Measurements from ENCODE around the gene FLNC.

FLNC gene

GRCh38 chr7:128865303-128865702, 35.1 kb downstream of the FLNC start:
- DNase-seq (ENCODE audit: low read depth in 2 of 2): no peak

DNA sequence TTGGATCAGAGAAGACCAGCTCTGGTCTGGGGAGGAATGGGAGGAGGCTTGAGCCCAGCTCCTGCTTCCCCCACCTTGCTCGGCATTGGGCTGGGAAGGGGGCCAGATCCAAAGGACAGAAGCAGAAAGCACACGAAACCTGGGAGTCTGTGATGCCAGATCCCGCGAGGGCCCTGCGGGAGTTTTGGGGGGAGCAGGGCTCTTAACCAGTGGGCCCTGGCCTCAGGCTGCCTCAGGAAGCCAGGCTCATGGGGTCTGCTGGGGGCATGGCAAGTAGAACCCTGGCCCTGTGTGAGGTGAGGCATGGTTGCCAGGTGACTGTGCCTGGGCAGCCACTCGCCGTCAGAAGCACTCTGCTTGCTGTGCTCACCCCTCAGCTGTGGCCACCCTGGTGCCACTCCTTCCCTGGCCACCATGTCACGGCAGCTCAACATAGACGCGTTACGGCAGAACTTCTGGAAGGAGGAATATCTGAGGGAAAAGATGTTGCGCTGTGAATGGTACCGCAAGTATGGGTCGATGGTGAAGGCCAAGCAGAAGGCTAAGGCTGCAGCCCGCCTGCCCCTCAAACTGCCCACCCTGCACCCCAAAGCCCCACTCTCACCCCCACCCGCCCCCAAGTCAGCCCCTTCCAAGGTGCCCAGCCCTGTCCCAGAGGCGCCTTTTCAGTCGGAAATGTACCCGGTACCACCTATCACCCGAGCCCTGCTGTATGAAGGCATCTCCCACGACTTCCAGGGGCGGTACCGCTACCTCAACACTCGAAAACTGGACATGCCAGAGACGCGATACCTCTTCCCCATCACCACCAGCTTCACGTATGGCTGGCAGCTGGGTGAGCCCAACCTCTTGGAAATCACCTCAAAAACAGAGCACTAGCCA, 36.0 kb downstream of the FLNC start:
- no peak for DNase-seq (ENCODE audit: low read depth in 2 of 2)

DNA sequence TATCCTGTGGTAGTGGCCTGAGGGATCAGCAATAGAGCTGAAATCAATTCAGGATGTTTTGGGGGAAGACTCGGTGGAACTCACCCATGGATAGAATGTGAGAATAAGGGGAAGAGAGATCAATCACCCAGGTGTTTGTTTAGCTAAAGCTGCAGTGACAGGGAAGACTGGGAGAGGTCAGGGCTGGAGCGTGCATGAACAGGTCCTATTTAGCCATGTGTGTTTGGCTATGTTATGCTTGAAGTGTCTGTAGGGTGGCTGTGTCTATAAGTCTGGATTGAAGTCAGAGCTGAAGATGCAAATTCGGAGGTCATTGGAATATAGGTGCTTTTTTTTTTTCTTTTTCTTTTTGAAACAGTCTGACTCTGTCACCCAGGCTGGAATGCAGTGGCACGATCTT, 37.0 kb downstream of the FLNC start:
- no peak for DNase-seq (ENCODE audit: low read depth in 2 of 2)

DNA sequence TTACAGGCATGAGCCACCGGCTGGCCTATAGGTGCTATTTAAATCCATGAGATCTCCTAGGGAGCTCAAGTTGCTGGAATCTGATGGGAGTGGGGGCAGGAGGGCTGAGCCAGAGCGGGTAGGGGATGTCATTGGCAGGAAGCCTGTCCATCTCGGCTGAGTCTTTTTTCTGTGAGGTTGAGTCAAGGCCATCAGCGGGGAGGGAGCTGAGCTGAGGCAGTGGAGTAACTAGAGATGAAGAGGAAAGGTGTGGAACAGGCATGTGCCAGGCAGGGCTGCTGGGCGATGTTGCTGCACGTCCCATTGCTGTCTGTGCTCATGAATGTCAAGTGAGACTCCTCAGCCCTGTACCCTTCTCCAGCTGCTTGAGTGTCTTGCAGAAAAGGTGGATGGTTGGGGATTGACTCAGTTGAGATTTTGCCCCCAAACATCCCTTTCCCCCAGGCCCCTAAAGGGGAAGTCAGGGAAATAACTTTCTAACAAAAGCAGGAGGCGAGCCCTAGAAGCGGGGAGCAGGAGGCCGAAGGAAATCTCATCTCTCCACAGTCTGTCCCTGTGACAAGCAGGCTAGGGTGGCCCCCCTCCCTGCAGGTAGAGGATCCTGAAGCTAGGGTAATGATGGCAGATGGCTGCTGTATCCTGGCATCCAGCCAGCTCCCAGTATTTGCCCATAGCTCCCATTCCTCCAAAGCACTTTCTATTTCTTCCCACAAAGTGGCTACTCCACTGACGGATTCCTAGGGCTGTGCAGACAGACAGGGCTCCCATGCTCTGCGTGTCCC, 37.8 kb downstream of the FLNC start:
- no peak for DNase-seq (ENCODE audit: low read depth in 2 of 2)

GRCh38 chr7:128868624-128869137, 38.5 kb downstream of the FLNC start:
- no peak for DNase-seq (ENCODE audit: low read depth in 2 of 2)

DNA sequence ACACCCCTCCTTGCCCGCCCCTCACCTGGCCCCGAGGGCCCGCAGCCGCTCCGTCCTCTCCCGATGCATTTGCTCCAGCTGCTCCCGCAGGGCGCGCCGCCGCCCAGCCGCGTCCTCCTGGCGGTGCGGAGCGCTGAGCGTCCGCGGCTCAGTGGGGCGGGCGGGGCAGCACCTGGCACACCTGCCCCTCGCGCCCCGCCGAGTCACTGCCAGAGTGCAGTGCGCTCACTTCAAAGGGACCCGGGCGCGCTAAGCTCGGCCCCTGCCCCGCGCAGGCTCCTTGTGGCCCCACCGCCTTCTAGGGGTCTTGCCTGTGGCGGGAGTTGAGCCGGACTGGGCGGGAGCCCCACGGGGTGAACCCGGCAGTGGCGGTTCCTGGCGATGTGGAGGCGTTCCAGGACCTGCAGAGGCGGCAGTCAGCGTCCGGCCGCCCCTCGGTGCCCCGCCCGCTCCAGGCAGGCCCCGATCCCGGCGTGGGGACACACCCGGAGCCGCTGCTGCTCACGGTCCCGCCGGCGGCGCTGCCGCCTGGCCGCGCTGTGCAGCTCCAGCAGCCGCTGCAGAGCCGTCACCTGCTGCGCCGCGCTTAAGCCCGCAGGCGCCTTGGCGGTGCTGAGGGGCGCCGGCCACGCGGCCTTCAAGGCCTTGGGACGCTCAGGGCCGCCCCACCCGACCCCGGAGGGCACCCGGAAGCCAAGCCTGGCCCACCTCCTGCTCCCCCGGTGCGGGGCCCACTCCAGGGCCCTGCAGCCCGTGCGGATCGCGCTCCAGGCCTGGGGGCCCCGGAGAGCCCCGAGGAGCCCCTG, 39.1 kb downstream of the FLNC start:
- DNase-seq (ENCODE audit: low read depth in 2 of 2): peak; percentile 6 to 7

DNA sequence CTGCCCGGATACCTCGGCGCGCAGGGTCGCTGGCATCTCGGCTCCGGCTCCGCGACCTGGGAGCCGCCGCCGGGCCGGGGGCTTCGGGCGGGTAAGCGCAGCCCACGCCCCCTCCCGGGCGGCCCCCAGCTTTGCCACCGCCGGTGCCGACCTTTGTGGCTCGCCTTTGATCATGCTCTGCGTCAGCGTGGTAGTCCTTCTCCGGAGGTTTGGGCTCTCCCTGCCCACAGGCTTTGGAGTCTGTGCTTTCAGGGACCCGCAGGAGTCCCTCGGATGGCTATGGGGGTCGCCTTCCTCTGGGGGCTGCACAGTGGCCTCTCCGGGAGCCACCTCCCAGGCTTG, 39.7 kb downstream of the FLNC start:
- DNase-seq (ENCODE audit: low read depth in 2 of 2): no peak

- DNase-seq (ENCODE audit: low read depth in 2 of 2): no peak
These were observed 40.8 kb downstream of the FLNC start for GRCh38 chr7:128871050-128871449.

DNA sequence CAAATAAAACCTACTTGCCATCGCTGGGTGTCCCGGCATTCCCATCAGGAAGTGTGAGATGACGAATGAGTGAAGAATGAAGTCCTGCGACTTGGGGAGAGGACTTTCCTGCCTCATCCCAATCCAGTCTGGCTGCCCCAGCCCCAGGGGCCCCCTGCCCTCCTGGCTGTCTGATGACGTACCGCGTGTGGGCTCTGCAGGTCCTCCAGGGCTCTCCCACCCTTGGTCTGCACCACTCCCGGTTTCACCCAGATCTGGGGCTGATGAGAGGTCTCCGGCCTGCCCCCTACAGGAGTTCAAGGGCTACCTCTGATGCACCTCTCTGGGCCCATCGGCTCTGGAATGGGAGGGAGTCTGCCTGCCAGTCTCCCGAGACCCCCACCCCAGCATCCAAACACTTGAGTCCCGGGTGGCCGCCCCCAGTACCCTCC, 42.2 kb downstream of the FLNC start:
- DNase-seq (ENCODE audit: low read depth in 2 of 2): no peak

DNA sequence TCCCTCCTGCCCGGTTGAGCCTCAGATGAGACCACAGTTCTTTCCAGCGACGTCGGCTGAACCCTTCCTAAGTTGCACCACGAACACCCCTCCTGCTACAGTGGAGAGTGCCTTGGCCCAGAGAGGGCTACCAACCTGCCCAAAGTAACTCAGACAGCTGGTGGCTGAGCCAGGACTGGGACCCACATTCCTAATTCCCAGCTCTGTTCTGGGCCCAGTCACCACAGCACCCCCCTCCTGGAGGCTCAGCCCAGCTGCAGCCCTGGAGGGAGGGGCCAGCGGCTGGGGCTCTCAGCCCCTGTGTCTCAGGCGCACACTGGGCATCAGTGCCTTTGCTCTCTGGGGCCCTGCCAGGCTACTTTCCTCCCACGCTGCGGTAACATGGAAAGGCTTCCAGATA, 43.0 kb downstream of the FLNC start:
- no peak for DNase-seq (ENCODE audit: low read depth in 2 of 2)

GRCh38 chr7:128874140-128875031, 44.2 kb downstream of the FLNC start:
- no peak for DNase-seq (ENCODE audit: low read depth in 2 of 2)

DNA sequence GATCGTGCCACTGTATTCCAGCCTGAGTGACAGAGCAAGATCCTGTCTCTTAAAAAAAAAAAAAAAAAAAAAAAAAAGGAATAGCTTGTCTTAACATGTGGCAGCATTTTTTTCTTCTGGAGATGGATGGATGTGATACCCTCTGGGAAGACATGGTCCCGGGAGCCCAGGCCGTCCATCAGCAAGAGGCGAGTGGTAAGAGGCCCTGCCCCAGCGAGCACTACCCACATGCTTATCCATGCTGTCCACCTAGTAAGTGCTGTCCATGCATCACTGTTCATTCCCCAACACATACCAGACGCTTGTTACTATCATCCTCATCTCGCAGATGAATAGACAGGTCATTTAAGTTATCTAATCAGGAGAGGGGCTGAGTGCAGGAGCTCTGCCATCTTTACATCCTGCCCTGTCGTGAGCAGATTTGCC, 45.3 kb downstream of the FLNC start:
- DNase-seq (ENCODE audit: low read depth in 2 of 2): no peak

GRCh38 chr7:128876127-128876526, 45.9 kb downstream of the FLNC start:
- no peak for DNase-seq (ENCODE audit: low read depth in 2 of 2)

GRCh38 chr7:128876586-128876977, 46.4 kb downstream of the FLNC start:
- no peak for DNase-seq (ENCODE audit: low read depth in 2 of 2)

DNA sequence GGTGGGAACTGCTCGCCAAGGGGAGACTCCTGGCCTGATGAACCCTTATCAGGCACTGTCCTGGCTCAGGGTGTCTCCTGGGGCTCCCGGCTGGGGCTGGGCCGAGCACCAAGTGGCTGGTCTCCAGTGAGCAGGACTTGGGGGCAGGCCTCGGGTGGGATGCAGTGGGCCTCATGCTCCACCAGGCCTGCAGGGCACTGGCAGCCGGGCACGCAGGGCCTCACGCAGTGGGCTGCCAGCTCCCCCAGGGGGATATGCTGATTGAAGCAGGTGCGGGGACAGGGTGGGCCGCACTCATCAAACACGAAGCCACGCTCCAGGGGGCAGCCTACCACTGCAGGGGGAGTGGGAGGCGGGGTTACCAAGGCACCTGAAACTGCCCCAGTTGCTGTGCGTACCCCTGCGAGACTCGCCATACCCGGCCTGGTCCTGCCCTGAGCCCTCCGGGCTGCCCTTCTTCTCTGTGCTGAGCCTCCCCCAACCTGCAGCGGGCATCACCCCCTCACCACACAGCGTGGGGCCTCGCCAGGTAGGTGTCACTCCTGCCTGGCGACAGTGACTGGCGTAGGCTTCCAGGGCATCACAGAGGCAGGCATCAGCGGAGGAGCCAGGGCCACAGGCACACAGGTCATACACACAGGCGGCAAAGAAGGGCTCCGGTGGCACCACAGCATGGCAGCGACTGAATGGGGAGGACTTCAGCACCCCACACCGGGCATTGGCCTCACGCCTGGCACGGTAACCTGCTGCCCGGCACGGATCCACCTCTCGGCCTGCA, 47.0 kb downstream of the FLNC start:
- no peak for DNase-seq (ENCODE audit: low read depth in 2 of 2)

- DNase-seq (ENCODE audit: low read depth in 2 of 2): no peak
These were observed 47.5 kb downstream of the FLNC start for GRCh38 chr7:128877756-128878120.

DNA sequence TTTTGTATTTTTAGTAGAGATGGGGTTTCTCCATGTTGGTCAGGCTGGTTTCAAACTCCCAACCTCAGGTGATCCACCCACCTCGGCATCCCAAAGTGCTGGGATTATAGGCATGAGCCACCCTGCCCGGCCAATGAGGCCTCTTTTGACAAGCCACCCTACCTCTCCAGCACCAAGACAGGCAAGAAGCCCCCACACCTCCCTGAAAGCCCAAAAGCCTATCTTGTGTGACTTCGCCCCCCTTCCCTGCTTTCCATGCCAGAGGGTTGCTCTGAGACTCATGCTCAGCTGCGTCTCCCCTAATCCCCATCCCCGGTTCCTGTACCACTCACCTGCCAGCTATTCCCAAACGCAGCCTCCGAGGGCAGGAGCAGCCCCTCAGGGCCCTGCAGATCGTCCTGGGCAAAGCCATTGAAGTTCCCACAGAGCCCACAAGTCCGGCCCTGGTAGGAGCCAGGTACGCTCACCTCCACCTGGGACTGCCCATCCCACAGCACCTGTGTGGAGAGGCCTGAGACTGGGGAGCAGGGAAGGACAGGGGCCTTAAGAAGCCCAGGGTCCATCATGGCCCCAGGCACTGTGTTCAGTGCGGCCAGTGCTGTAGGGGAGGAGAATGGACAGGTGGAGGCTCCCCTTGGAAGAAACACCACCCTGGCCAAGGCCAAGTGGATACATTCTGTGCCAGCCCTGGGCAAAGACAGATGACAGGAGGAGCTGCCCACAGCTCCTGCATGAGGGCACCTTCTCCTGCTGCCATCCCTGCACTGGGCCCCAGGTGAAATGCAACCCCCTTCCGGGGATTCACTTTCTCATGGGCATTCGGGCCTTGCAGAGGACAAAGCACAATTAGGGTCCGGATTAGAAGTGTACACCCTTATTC, 48.3 kb downstream of the FLNC start:
- DNase-seq (ENCODE audit: low read depth in 2 of 2): no peak

- no peak for DNase-seq (ENCODE audit: low read depth in 2 of 2)
These were observed 49.3 kb downstream of the FLNC start for GRCh38 chr7:128879461-128879938.

Measured in stimulated activated CD8-positive, alpha-beta memory T cell treated with anti-CD3 and anti-CD28 coated beads, Interleukin-2, amount 100 ng/mL, for 1 hour (primary cell).